Measurements from ENCODE around the gene TMEM18.

DNA sequence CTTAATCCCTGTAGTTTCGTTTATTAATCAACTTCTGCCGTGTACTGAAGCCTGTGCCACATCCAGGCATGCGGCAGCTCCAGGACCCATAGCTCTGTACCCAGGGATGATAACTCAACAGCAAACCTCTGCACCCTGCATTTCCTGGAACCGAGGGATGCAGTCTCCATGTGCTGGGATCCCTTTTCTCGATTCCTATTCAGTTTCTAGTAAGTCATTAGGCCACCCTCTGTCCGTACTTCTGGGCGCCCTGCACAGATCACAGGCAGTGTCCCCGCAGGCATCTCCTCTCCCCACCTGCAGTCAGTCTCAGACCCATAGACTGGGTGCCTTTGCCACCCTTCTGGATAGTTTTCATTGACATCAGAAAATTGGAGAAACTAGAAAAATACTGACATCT, 18.8 kb downstream of the TMEM18 start:
- TF ChIP-seq, protein P1, sequence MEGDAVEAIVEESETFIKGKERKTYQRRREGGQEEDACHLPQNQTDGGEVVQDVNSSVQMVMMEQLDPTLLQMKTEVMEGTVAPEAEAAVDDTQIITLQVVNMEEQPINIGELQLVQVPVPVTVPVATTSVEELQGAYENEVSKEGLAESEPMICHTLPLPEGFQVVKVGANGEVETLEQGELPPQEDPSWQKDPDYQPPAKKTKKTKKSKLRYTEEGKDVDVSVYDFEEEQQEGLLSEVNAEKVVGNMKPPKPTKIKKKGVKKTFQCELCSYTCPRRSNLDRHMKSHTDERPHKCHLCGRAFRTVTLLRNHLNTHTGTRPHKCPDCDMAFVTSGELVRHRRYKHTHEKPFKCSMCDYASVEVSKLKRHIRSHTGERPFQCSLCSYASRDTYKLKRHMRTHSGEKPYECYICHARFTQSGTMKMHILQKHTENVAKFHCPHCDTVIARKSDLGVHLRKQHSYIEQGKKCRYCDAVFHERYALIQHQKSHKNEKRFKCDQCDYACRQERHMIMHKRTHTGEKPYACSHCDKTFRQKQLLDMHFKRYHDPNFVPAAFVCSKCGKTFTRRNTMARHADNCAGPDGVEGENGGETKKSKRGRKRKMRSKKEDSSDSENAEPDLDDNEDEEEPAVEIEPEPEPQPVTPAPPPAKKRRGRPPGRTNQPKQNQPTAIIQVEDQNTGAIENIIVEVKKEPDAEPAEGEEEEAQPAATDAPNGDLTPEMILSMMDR (IDR thresholded peaks at IDR 0.05) = no peak
- TF ChIP-seq NRF1 (IDR thresholded peaks at IDR 0.05; ENCODE audit: low read depth, low read length) (no peak), YY1 (IDR thresholded peaks at IDR 0.05; ENCODE audit: low read depth) (no peak), GATA2 (CRISPR knock-in tag; IDR thresholded peaks at IDR 0.05) (no peak), REST (IDR thresholded peaks at IDR 0.05; ENCODE audit: low read depth, low read length) (no peak)

Data from SK-N-SH (cell line).